B cell (primary cell): ENCODE measurements around the gene ARHGAP15. TPM values are rescaled to one million over a fixed set of nuclear protein-coding genes. Genes with fewer than 3 reads are reported as not detected.

Experiments
- ATAC-seq: fragments of 200-7000 bp; cut with Tn5 transposase; one replicate; pipeline ENCODE4 v1.10.0; 2021; ENCODE audit warnings: low read depth, mild to moderate bottlenecking, moderate number of reproducible peaks, moderate library complexity
- CTCF ChIA-PET: fragments of 350-600 bp; sonication (Branson Sonifier 250); formaldehyde crosslinking; loops from one replicate; lab custom pipeline; 2021; ENCODE audit warnings: antibody characterized with exemption, inconsistent platforms; lab: Charles Lee
- POLR2A ChIA-PET: fragments of 350-600 bp; sonication (Branson Sonifier 250); formaldehyde crosslinking; loops from one replicate; lab custom pipeline; 2021; ENCODE audit warnings: antibody characterized with exemption; lab: Charles Lee
- DNase-seq: peaks from one replicate; pipeline ENCODE4 v3.0.0; 2013
- H2AFZ ChIP-seq: 2 replicates; pipeline ENCODE4 v1.6.1; 2012; ENCODE audit warnings: mild to moderate bottlenecking, low read depth, low read length; ENCODE audit not compliant: insufficient read depth, poor library complexity, severe bottlenecking
- H3K27ac ChIP-seq, 2 donors: 1 replicate in 1 of 2; 2 replicates in 1 of 2; pipeline ENCODE4 v1.5.1; 2012 to 2013; ENCODE audit warnings: low read length in 2 of 2, mild to moderate bottlenecking in 2 of 2, moderate library complexity in 1 of 2
- H3K27me3 ChIP-seq, 4 experiments: fragments of 200-600 bp in 1 of 4; sonication (generic) in 1 of 4; replicated peaks in 1 of 4; 1 replicate in 2 of 4; 2 replicates in 2 of 4; pipeline versions ENCODE4 v1.6.1 to v1.7.0; 2013 to 2016; ENCODE audit warnings: low read length in 3 of 4, mild to moderate bottlenecking in 2 of 4, mixed read lengths in 1 of 4, moderate library complexity in 1 of 4; ENCODE audit not compliant: insufficient read depth in 4 of 4, control insufficient read depth in 3 of 4; ENCODE audit errors: control extremely low read depth in 1 of 4
- H3K36me3 ChIP-seq, 2 experiments: replicated peaks in 1 of 2; 1 replicate in 1 of 2; 2 replicates in 1 of 2; pipeline versions ENCODE4 v1.6.1 to v1.7.1; 2013; ENCODE audit warnings: low read length in 1 of 2; ENCODE audit not compliant: insufficient read depth in 2 of 2, control insufficient read depth in 1 of 2; ENCODE audit errors: control extremely low read depth in 1 of 2, extremely low read depth in 1 of 2
- H3K4me1 ChIP-seq, 2 donors: fragments of 200-600 bp in 1 of 2; sonication (generic) in 1 of 2; 1 replicate in 1 of 2; 2 replicates in 1 of 2; pipeline versions ENCODE4 v1.5.1 to v1.6.1; 2013 to 2017; ENCODE audit warnings: low read length in 2 of 2; ENCODE audit not compliant: control insufficient read depth in 2 of 2, insufficient read depth in 2 of 2
- H3K4me2 ChIP-seq: replicated peaks from 2 replicates; pipeline ENCODE3; 2012; ENCODE audit warnings: mild to moderate bottlenecking, low read depth, low read length; ENCODE audit not compliant: poor library complexity, severe bottlenecking
- H3K4me3 ChIP-seq, 5 experiments: fragments of 200-600 bp in 1 of 5; sonication (generic) in 1 of 5; 1 replicate in 3 of 5; 2 replicates in 2 of 5; pipeline versions ENCODE4 v1.5.1 to v1.7.0; 2011 to 2016; ENCODE audit warnings: low read length in 4 of 5, mild to moderate bottlenecking in 4 of 5, low read depth in 2 of 5, control low read depth in 1 of 5, moderate library complexity in 1 of 5; ENCODE audit not compliant: insufficient read depth in 1 of 5; ENCODE audit errors: control extremely low read depth in 1 of 5, extremely low read depth in 1 of 5
- H3K79me2 ChIP-seq: fragments of 200-600 bp; sonication (generic); one replicate; pipeline ENCODE4 v1.6.0; 2016; ENCODE audit warnings: low read length; ENCODE audit not compliant: control insufficient read depth, insufficient read depth
- H3K9ac ChIP-seq: fragments of 200-600 bp; sonication (generic); 2 replicates; pipeline ENCODE4 v1.6.1; 2017; ENCODE audit warnings: mild to moderate bottlenecking, low read length, moderate library complexity
- H3K9me3 ChIP-seq, 3 donors: one replicate each; pipeline versions ENCODE4 v1.6.1 to v1.7.1; 2013; ENCODE audit warnings: low read length in 2 of 3; ENCODE audit not compliant: control insufficient read depth in 2 of 3, insufficient read depth in 1 of 3; ENCODE audit errors: control extremely low read depth in 1 of 3
- H4K20me1 ChIP-seq: 2 replicates; pipeline ENCODE4 v1.6.0; 2012; ENCODE audit warnings: mild to moderate bottlenecking, low read length; ENCODE audit not compliant: insufficient read depth, control insufficient read depth, poor library complexity, severe bottlenecking
- H3K27ac Mint-ChIP-seq: one replicate; pipeline ENCODE4 v1.8.0; 2021; ENCODE audit warnings: mixed read lengths
- H3K27me3 Mint-ChIP-seq: one replicate; pipeline ENCODE4 v1.8.0; 2021; ENCODE audit warnings: mixed read lengths
- H3K4me1 Mint-ChIP-seq: one replicate; pipeline ENCODE4 v1.8.0; 2021; ENCODE audit warnings: mixed read lengths
- H3K4me3 Mint-ChIP-seq: one replicate; pipeline ENCODE4 v1.8.0; 2021; ENCODE audit warnings: mixed read lengths
- H3K9me3 Mint-ChIP-seq: one replicate; pipeline ENCODE4 v1.8.0; 2022; ENCODE audit warnings: mixed read lengths; ENCODE audit not compliant: insufficient read depth
- CTCF ChIP-seq: fragments of 200-600 bp; IDR thresholded peaks from one replicate; pipeline ENCODE4 v1.8.0; 2022; ENCODE audit warnings: antibody characterized with exemption, mild to moderate bottlenecking
- EZH2 ChIP-seq: IDR thresholded peaks from 2 replicates; pipeline ENCODE4 v1.6.1; 2012; ENCODE audit warnings: borderline replicate concordance, low read depth, mild to moderate bottlenecking, moderate library complexity, low read length; ENCODE audit not compliant: insufficient read depth, poor library complexity, severe bottlenecking
- WGBS: methylation state at CpG from one replicate; pipeline ENCODE4 v1.1.5; 2013; ENCODE audit warnings: missing lambda C conversion rate; ENCODE audit not compliant: insufficient coverage; 5-methylcytosine and 5-hydroxymethylcytosine counted together
- intact Hi-C: fragments of 100-400 bp; cut with micrococcal nuclease; formaldehyde crosslinking; loops from one replicate; pipeline ENCODE4 v1.10.0; 2022
- polyA plus RNA-seq: library from polyadenylated mRNA; depleted of rRNA; stranded (reverse); fragments of >200 nt; gene quantifications from 2 replicates; pipeline ENCODE4 v1.2.3, GENCODE V29; 2012
- total RNA-seq, 2 donors: library from RNA; stranded (reverse); fragments of 120-200 nt in 1 of 2; gene quantifications; 1 replicate in 1 of 2; 2 replicates in 1 of 2; pipeline versions ENCODE4 v1.2.3 to v1.2.4, GENCODE V29; 2013 to 2022

ARHGAP15 gene
- total and polyA plus RNA-seq, 2 donors (not counting 1 experiment from before 2014, with no cell fraction given): 58.6 to 187 TPM

- Mint-ChIP-seq H3K27me3 (no peaks in the 10 kb centered on the region), H3K4me3 (no peak overlapping the region), H3K9me3 (no peaks in the 10 kb centered on the region), H3K27ac (no peak overlapping the region), H3K4me1 (no peaks in the 10 kb centered on the region)
- POLR2A ChIA-PET: no interaction called here
- H4K20me1 ChIP-seq: peaks cover 4% of the 10 kb centered on the region
- no peak overlapping the region for H3K9ac ChIP-seq
- ATAC-seq (no peak), DNase-seq (no peak)
- intact Hi-C loops: no loop called here
- no peaks in the 10 kb centered on the region for H3K79me2 ChIP-seq
- no peak overlapping the region for H3K4me2 ChIP-seq
- no peak overlapping the region for H2AFZ ChIP-seq
- WGBS: 97% methylated on average over 5 of the region's 7 CpGs
- H3K9me3 ChIP-seq: no peaks in the 10 kb centered on the region
- H3K4me3 ChIP-seq: no peak overlapping the region
- H3K36me3 ChIP-seq: peaks cover 5% of the 10 kb centered on the region in 2 experiments
- no peaks in the 10 kb centered on the region for H3K4me1 ChIP-seq
- H3K27me3 ChIP-seq: no peaks in the 10 kb centered on the region
- CTCF ChIA-PET: no interaction called here
- TF ChIP-seq CTCF (no peak), EZH2 (no peak)
- H3K27ac ChIP-seq: no peak overlapping the region
These were observed 329.3 kb downstream of the ARHGAP15 start for GRCh38 chr2:143458258-143459190.

DNA sequence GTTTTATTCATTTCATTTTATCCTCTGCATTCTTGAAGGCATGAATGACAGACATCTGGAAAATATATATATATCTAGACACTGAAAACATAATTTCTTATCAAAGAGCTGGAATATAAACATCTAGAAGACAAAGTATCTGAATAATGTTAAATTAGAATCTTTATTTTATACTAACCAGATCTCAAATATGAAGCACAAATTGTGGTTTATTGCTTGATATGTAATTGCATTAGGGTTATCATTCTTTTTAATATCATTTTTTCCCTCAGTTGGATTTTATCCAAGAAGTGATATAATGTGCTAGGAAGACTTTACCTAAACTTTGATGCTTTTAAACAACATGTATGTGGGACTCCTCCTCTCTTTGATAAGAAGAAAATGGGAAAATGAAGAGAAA is 331.2 kb downstream of the ARHGAP15 start:
- Mint-ChIP-seq H3K4me1 (peaks cover 2% of the 10 kb centered on the region), H3K4me3 (no peak overlapping the region), H3K27me3 (no peaks in the 10 kb centered on the region), H3K9me3 (no peaks in the 10 kb centered on the region), H3K27ac (no peak overlapping the region)
- Histone ChIP-seq H3K36me3 (peaks cover 0 to 3% of the 10 kb centered on the region in 2 experiments), H3K9me3 (no peaks in the 10 kb centered on the region), H3K9ac (no peak overlapping the region), H3K27me3 (no peaks in the 10 kb centered on the region), H3K27ac (no peak overlapping the region), H2AFZ (no peak overlapping the region), H3K4me2 (no peak overlapping the region), H3K4me1 (no peaks in the 10 kb centered on the region), H4K20me1 (peaks cover 4% of the 10 kb centered on the region), H3K4me3 (no peak overlapping the region), H3K79me2 (no peaks in the 10 kb centered on the region)
- POLR2A ChIA-PET: no interaction called here
- TF ChIP-seq EZH2: no peak
- TF ChIP-seq CTCF: no peak
- no peak for DNase-seq
- no peak for ATAC-seq
- intact Hi-C loops: no loop called here
- CTCF ChIA-PET: no interaction called here
